ENCODE data around the gene LAMB1. TPM values are rescaled to one million over a fixed set of nuclear protein-coding genes. Genes with fewer than 3 reads are reported as not detected.

LAMB1 gene
- total RNA-seq, 1 experiment from 2014 or later = 32.0 TPM

GRCh38 chr7:107934991-107935770 is 67.8 kb downstream of the LAMB1 start:
- no TSS peak for BruUV-seq (replicated peaks)
- Histone ChIP-seq H3K27ac (ENCODE audit: low read depth, low read length) (no peak overlapping the region), H3K27me3 (ENCODE audit: insufficient read depth, low read length) (no peaks in the 10 kb centered on the region), H3K36me3 (ENCODE audit: control insufficient read depth in 1 of 2, insufficient read depth in 2 of 2, low read length in 2 of 2) (peaks cover 12 to 22% of the 10 kb centered on the region in 2 experiments; a peak in 2 of 4 replicates), H3K9ac (ENCODE audit: low read length) (no peak overlapping the region), H2AFZ (ENCODE audit: low read depth, low read length, poor library complexity, severe bottlenecking) (no peak overlapping the region), H3K9me3 (ENCODE audit: control insufficient read depth in 1 of 2, insufficient read depth in 1 of 2, low read depth in 1 of 2, low read length in 2 of 2) (no peaks in the 10 kb centered on the region), H3K9me2 (ENCODE audit: insufficient read depth) (no peaks in the 10 kb centered on the region), H3K4me3 (replicated peaks in 1 of 2; ENCODE audit: low read depth in 1 of 2, low read length in 2 of 2) (no peak overlapping the region), H3K79me2 (ENCODE audit: insufficient read depth, low read length) (no peaks in the 10 kb centered on the region), H3K4me1 (ENCODE audit: control insufficient read depth in 1 of 2, insufficient read depth in 2 of 2, low read length in 2 of 2) (peaks cover 2 to 3% of the 10 kb centered on the region in 2 experiments; a peak in 2 of 4 replicates), H3K4me2 (ENCODE audit: low read length) (no peak overlapping the region), H4K20me1 (ENCODE audit: insufficient read depth) (no peaks in the 10 kb centered on the region)
- ChIA-PET RAD21 (ENCODE audit: low non-redundant PET in 1 of 2, low total read pairs in 2 of 2, uncharacterized antibody in 2 of 2, unreplicated experiment in 2 of 2) (no interaction called here), CTCF (no interaction called here), POLR2A (no interaction called here)
- no peak for TF ChIP-seq ZFX (IDR thresholded peaks at IDR 0.05)
- TF ChIP-seq ELF1 (IDR thresholded peaks at IDR 0.05; ENCODE audit: borderline replicate concordance, low read depth) = no peak
- no peak for TF ChIP-seq YY1 (IDR thresholded peaks at IDR 0.05; ENCODE audit: extremely low read depth, insufficient replicate concordance, low read depth, low read length)
- no peak for TF ChIP-seq CBX3 (IDR thresholded peaks at IDR 0.05; ENCODE audit: low read depth)
- DNase-seq (ENCODE audit: low read depth, low spot score) (no peak), ATAC-seq (no peak)
- intact Hi-C loops (cut with micrococcal nuclease) = no loop called here

DNA sequence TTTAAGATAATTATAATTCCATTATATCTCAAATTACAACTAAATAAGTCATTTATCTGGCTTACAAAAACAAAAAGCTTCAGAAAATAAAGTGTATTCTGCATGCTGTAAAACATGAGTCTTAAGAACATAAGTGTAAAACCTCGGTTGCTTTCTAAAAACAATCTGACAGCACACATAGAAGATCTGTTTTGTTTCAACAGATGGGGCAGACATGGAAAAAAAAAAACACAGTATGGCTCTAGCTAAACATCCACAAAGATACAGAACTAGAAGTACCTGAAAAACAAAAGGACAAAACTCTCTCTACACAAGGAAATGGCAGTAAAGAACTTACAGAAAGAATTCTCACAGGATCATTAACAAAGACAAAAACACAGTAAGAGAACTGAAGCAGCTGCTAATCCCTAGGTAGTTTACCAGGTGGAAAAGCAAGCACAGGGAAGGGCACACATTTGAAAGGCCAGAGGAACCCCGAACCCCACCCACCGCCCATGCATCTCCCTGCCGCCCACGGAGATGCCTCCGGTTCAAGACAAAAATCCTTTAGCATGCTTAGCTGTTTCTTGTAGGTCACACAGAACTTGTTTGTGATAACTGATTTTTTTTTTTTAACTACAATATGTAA is 69.5 kb downstream of the LAMB1 start:
- no peak overlapping the region for H3K4me3 ChIP-seq (replicated peaks in 1 of 2; ENCODE audit: low read depth in 1 of 2, low read length in 2 of 2)
- POLR2A ChIA-PET = no interaction called here
- no peaks in the 10 kb centered on the region for H3K9me2 ChIP-seq (ENCODE audit: insufficient read depth)
- H4K20me1 ChIP-seq (ENCODE audit: insufficient read depth) = no peaks in the 10 kb centered on the region
- H3K27me3 ChIP-seq (ENCODE audit: insufficient read depth, low read length) = no peaks in the 10 kb centered on the region
- RAD21 ChIA-PET (ENCODE audit: low non-redundant PET in 1 of 2, low total read pairs in 2 of 2, uncharacterized antibody in 2 of 2, unreplicated experiment in 2 of 2) = no interaction called here
- peaks cover 2 to 3% of the 10 kb centered on the region in 2 experiments; a peak in 2 of 4 replicates for H3K4me1 ChIP-seq (ENCODE audit: control insufficient read depth in 1 of 2, insufficient read depth in 2 of 2, low read length in 2 of 2)
- BruUV-seq (replicated peaks) = no TSS peak
- intact Hi-C loops (cut with micrococcal nuclease) = no loop called here
- H3K9ac ChIP-seq (ENCODE audit: low read length) = no peak overlapping the region
- peaks cover 7 to 26% of the 10 kb centered on the region in 2 experiments; a peak in 3 of 4 replicates for H3K36me3 ChIP-seq (ENCODE audit: control insufficient read depth in 1 of 2, insufficient read depth in 2 of 2, low read length in 2 of 2)
- ATAC-seq = no peak
- no peak for DNase-seq (ENCODE audit: low read depth, low spot score)
- no peak for TF ChIP-seq SIN3A (IDR thresholded peaks at IDR 0.05; ENCODE audit: low read depth)
- TF ChIP-seq, protein P1, sequence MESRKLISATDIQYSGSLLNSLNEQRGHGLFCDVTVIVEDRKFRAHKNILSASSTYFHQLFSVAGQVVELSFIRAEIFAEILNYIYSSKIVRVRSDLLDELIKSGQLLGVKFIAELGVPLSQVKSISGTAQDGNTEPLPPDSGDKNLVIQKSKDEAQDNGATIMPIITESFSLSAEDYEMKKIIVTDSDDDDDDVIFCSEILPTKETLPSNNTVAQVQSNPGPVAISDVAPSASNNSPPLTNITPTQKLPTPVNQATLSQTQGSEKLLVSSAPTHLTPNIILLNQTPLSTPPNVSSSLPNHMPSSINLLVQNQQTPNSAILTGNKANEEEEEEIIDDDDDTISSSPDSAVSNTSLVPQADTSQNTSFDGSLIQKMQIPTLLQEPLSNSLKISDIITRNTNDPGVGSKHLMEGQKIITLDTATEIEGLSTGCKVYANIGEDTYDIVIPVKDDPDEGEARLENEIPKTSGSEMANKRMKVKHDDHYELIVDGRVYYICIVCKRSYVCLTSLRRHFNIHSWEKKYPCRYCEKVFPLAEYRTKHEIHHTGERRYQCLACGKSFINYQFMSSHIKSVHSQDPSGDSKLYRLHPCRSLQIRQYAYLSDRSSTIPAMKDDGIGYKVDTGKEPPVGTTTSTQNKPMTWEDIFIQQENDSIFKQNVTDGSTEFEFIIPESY (IDR thresholded peaks at IDR 0.05; ENCODE audit: extremely low read depth, insufficient replicate concordance, low read length) = no peak
- TF ChIP-seq CEBPB (IDR thresholded peaks at IDR 0.05; ENCODE audit: low read depth) = no peak
- TF ChIP-seq EGR1 (IDR thresholded peaks at IDR 0.05; ENCODE audit: low read depth) = no peak
- TF ChIP-seq RAD21 (IDR thresholded peaks at IDR 0.05; ENCODE audit: low read depth) = no peak
- TF ChIP-seq EZH2 (IDR thresholded peaks at IDR 0.05) = no peak
- TF ChIP-seq YY1 (IDR thresholded peaks at IDR 0.05; ENCODE audit: extremely low read depth, insufficient replicate concordance, low read depth, low read length) = no peak
- TF ChIP-seq, protein P2, sequence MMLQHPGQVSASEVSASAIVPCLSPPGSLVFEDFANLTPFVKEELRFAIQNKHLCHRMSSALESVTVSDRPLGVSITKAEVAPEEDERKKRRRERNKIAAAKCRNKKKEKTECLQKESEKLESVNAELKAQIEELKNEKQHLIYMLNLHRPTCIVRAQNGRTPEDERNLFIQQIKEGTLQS (IDR thresholded peaks at IDR 0.05) = no peak
- TF ChIP-seq POLR2A (IDR thresholded peaks at IDR 0.05; ENCODE audit: borderline replicate concordance, extremely low read depth, insufficient read depth, insufficient read length) = no peak
- TF ChIP-seq CBX3 (IDR thresholded peaks at IDR 0.05; ENCODE audit: low read depth) = no peak
- no peak for TF ChIP-seq JUND (IDR thresholded peaks at IDR 0.05)
- no peak for TF ChIP-seq TCF7L2 (IDR thresholded peaks at IDR 0.05; ENCODE audit: borderline replicate concordance, extremely low read depth, insufficient read depth, insufficient read length)
- CTCF ChIA-PET = no interaction called here
- H3K4me2 ChIP-seq (ENCODE audit: low read length) = no peak overlapping the region
- H3K79me2 ChIP-seq (ENCODE audit: insufficient read depth, low read length) = no peaks in the 10 kb centered on the region
- H3K9me3 ChIP-seq (ENCODE audit: control insufficient read depth in 1 of 2, insufficient read depth in 1 of 2, low read depth in 1 of 2, low read length in 2 of 2) = no peaks in the 10 kb centered on the region
- no peak overlapping the region for H2AFZ ChIP-seq (ENCODE audit: low read depth, low read length, poor library complexity, severe bottlenecking)
- H3K27ac ChIP-seq (ENCODE audit: low read depth, low read length) = no peak overlapping the region

All from HCT116 (cell line).